ENCODE data around the gene SLC39A3. TPM values are rescaled to one million over a fixed set of nuclear protein-coding genes. Genes with fewer than 3 reads are reported as not detected.
A peak's percentile ranks its signal among the peaks of the same experiment; 100 is the strongest.

Gene SLC39A3
- total RNA-seq, 6 donors from 2014 or later, result 12.6 to 48.2 (median 30.6) TPM

GRCh38 chr19:2731181-2731995 is 8.4 kb downstream of the SLC39A3 start:
- 88 to 89% methylated on average over 9 to 28 of the region's 41 CpGs for WGBS, 2 donors

GRCh38 chr19:2729943-2730818 is 9.6 kb downstream of the SLC39A3 start:
- H3K36me3 ChIP-seq, result peaks cover 8 to 33% (median 26%) of the 10 kb centered on the region in 4 donors
- H3K4me1 ChIP-seq, result peaks cover 0 to 17% (median 6%) of the 10 kb centered on the region in 4 donors
- no peaks in the 10 kb centered on the region for H3K9me3 ChIP-seq
- DNase-seq, result no peak
- no peak overlapping the region for H3K4me3 ChIP-seq
- H3K27me3 ChIP-seq, result peaks cover 0 to 5% (median 0%) of the 10 kb centered on the region in 4 donors
- H3K27ac ChIP-seq, result no peak overlapping the region
- WGBS, 2 donors, result 87 to 91% methylated on average over 19 of the region's 26 CpGs
- no peak for ATAC-seq (ENCODE audit: low FRiP score in 2 of 2)
- TF ChIP-seq POLR2AphosphoS5 (IDR thresholded peaks at IDR 0.05) (no peak), EP300 (IDR thresholded peaks at IDR 0.05) (no peak), POLR2A (IDR thresholded peaks at IDR 0.05) (no peak), CTCF (IDR thresholded peaks at IDR 0.05) (no peak)

More at GRCh38 chr19:2731181-2731995, 8.4 kb downstream of the SLC39A3 start:
- TF ChIP-seq POLR2AphosphoS5 (IDR thresholded peaks at IDR 0.05) (no peak), CTCF (IDR thresholded peaks at IDR 0.05) (no peak), POLR2A (IDR thresholded peaks at IDR 0.05) (no peak), EP300 (IDR thresholded peaks at IDR 0.05) (no peak)
- ATAC-seq (ENCODE audit: low FRiP score in 2 of 2), result no peak
- no peaks in the 10 kb centered on the region for H3K9me3 ChIP-seq
- no peak overlapping the region for H3K4me3 ChIP-seq
- H3K27me3 ChIP-seq, result peaks cover 0 to 5% (median 0%) of the 10 kb centered on the region in 4 donors
- DNase-seq, result peak in 1 of 2 donors; percentile 75
- no peak overlapping the region for H3K27ac ChIP-seq
- peaks cover 0 to 17% (median 6%) of the 10 kb centered on the region in 4 donors for H3K4me1 ChIP-seq
- peaks cover 8 to 44% (median 33%) of the 10 kb centered on the region in 4 donors for H3K36me3 ChIP-seq

GRCh38 chr19:2728783-2729387 is 10.9 kb downstream of the SLC39A3 start:
- peaks cover 0 to 5% (median 0%) of the 10 kb centered on the region in 4 donors for H3K27me3 ChIP-seq
- ATAC-seq (ENCODE audit: low FRiP score in 2 of 2) (no peak), DNase-seq (no peak)
- H3K36me3 ChIP-seq, result peaks cover 8 to 21% (median 16%) of the 10 kb centered on the region in 4 donors
- WGBS, 2 donors, result 89 to 93% methylated on average over 9 to 22 of the region's 23 CpGs
- H3K9me3 ChIP-seq, result no peaks in the 10 kb centered on the region
- H3K27ac ChIP-seq, result no peak overlapping the region
- peaks cover 0 to 17% (median 6%) of the 10 kb centered on the region in 4 donors for H3K4me1 ChIP-seq
- TF ChIP-seq EP300 (IDR thresholded peaks at IDR 0.05) (no peak), POLR2A (IDR thresholded peaks at IDR 0.05) (no peak), POLR2AphosphoS5 (IDR thresholded peaks at IDR 0.05) (no peak), CTCF (IDR thresholded peaks at IDR 0.05) (no peak)
- no peak overlapping the region for H3K4me3 ChIP-seq

DNA sequence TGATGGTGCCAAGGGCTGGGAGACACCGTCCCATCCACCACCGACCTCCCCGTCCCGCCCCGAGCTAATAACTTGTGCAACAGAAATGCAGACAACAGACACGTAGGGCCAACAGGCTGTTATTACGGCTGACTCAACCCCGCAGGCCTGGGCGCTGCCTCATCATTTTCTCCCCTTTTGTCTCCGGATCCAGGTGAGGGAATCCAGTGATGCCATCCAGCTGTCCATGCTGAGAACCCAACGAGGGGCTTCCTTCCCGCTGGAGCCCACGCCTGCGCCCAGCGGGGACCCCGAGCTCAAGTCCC is 12.2 kb downstream of the SLC39A3 start:
- WGBS, 2 donors, result 62 to 73% methylated on average over 11 to 16 of the region's 16 CpGs
- peaks cover 0 to 6% (median 0%) of the 10 kb centered on the region in 4 donors for H3K27me3 ChIP-seq
- no peak overlapping the region for H3K27ac ChIP-seq
- no peak for ATAC-seq (ENCODE audit: low FRiP score in 2 of 2)
- peaks cover 0 to 24% (median 6%) of the 10 kb centered on the region in 4 donors for H3K4me1 ChIP-seq
- H3K36me3 ChIP-seq, result peaks cover 4 to 9% (median 6%) of the 10 kb centered on the region in 4 donors
- no peaks in the 10 kb centered on the region for H3K9me3 ChIP-seq
- TF ChIP-seq CTCF (IDR thresholded peaks at IDR 0.05) (no peak), POLR2AphosphoS5 (IDR thresholded peaks at IDR 0.05) (no peak)
- H3K4me3 ChIP-seq, result no peak overlapping the region
- no peak for DNase-seq

Measured in upper lobe of left lung (tissue), 6 donors.